AG04449 (cell line): ENCODE measurements around the gene ITGAD.

ENCODE experiments used
- CTCF ChIA-PET: fragments of 350-600 bp; formaldehyde crosslinking; extraction: SDS; loops from one replicate; lab custom pipeline; 2021; ENCODE audit warnings: antibody characterized with exemption; lab: Yijun Ruan, JAX
- POLR2A ChIA-PET: fragments of 400-600, 350-600 bp; formaldehyde crosslinking; extraction: SDS; loops from one replicate; lab custom pipeline; 2020; ENCODE audit warnings: antibody characterized with exemption, inconsistent platforms; lab: Yijun Ruan, JAX
- DNase-seq: peaks from one replicate; pipeline ENCODE4 v3.0.0-alpha.2; 2010; ENCODE audit warnings: low read depth, low spot score
- H3K4me3 ChIP-seq: 2 replicates; pipeline ENCODE4 v1.5.1; 2011; ENCODE audit warnings: low read depth, mild to moderate bottlenecking, control low read depth, low read length
- CTCF ChIP-seq: IDR thresholded peaks from one replicate; pipeline ENCODE4 v1.5.1; 2011; ENCODE audit warnings: mild to moderate bottlenecking, moderate library complexity, low read length, control low read depth, inconsistent platforms; ENCODE audit not compliant: insufficient read depth; ENCODE audit errors: missing control alignments

ITGAD gene

GRCh38 chr16:31423801-31424200 is 30.7 kb downstream of the ITGAD start:
- ChIA-PET POLR2A (no interaction called here), CTCF (no interaction called here)
- no peak overlapping the region for H3K4me3 ChIP-seq
- TF ChIP-seq CTCF, result no peak
- no peak for DNase-seq

GRCh38 chr16:31427441-31428278 is 34.5 kb downstream of the ITGAD start:
- POLR2A ChIA-PET, result no interaction called here
- no peak for DNase-seq
- CTCF ChIA-PET, result interaction anchor here (1.8 kb wide), 1 partner anchor 16 kb away, joined by 4 read pairs; no protein-coding TSS in a partner anchor
- no peak for TF ChIP-seq CTCF
- H3K4me3 ChIP-seq, result peak overlapping the region; percentile 49

DNA sequence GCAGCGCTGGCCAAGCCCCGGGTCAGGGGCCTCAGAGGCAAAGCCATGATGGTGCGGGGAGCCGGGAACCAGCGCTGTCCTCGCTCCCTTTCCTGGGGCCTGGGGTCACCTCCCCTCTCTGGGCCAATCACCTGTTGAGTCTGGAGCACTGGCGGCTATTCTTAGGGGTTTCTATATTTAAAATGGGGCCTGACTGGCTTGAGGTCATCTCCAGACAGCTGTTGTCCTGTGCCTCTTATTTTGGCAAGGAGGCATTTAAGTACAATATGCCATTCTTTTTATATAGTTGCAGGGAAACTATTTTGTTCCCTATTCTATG is 35.1 kb downstream of the ITGAD start, which contains the start of gene COX6A2:
COX6A2 (minus strand) TSS at position 82 of the 319 bp plus-strand sequence; CDS start at position 47, 35 bp downstream.
- TF ChIP-seq CTCF, result no peak
- CTCF ChIA-PET, result no interaction called here
- POLR2A ChIA-PET, result interaction anchor here (0.6 kb wide), 1 partner anchor 52 kb away, joined by 3 read pairs; no protein-coding TSS in a partner anchor
- DNase-seq, result no peak
- peak within 1 kb of the TSS; percentile 49 for H3K4me3 ChIP-seq

GRCh38 chr16:31428638-31429247 is 35.6 kb downstream of the ITGAD start:
- H3K4me3 ChIP-seq, result no peak overlapping the region
- ChIA-PET CTCF (interaction anchor here (1.1 to 2.0 kb wide), 3 partner anchors 11 to 32 kb away, joined by 3 to 13 read pairs (median 6); partner anchors contain the start of gene ZNF843), POLR2A (interaction anchor here (0.6 to 1.8 kb wide), 2 partner anchors 53 to 249 kb away, joined by 3 to 5 read pairs; partner anchors contain the start of gene FUS)
- no peak for DNase-seq
- no peak for TF ChIP-seq CTCF

DNA sequence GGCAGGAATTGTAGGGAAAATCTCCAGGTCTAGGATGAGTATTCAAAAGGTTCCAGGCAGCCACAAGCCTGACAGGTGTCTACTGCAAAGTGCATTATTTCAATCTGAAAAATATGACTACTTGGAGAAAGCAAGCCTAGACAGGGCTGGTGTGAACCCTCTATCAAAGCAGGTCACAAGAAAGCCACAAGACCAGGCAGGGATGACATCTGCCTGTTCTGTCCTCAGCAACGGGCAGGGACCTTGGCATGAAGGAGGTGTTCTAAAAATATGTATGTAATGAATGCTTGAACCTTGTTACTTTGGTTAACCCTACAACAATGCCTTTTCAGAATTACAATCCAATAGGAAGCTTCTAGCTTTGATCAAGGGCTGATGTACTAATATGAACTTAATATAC is 36.2 kb downstream of the ITGAD start:
- CTCF ChIA-PET, result interaction anchor here (1.1 to 2.0 kb wide), 3 partner anchors 11 to 31 kb away, joined by 3 to 13 read pairs (median 6); partner anchors contain the start of gene ZNF843
- POLR2A ChIA-PET, result interaction anchor here (0.7 to 1.8 kb wide), 2 partner anchors 11 to 250 kb away, joined by 3 to 5 read pairs; partner anchors contain the start of gene FUS
- TF ChIP-seq CTCF, result no peak
- DNase-seq, result no peak
- no peak overlapping the region for H3K4me3 ChIP-seq
